Measurements from ENCODE around the gene MXRA7. TPM values are rescaled to one million over a fixed set of nuclear protein-coding genes. Genes with fewer than 3 reads are reported as not detected.
A peak's percentile ranks its signal among the peaks of the same experiment; 100 is the strongest.

MXRA7 gene
- total RNA-seq, 1 donor from 2014 or later = 105 TPM

- Histone ChIP-seq H3K4me3 (no peak overlapping the region), H3K36me3 (no peaks in the 10 kb centered on the region), H3K4me1 (peaks cover 44% of the 10 kb centered on the region), H3K27ac (no peak overlapping the region), H3K9me3 (no peaks in the 10 kb centered on the region), H3K27me3 (ENCODE audit: low read depth) (no peaks in the 10 kb centered on the region)
- TF ChIP-seq CTCF (IDR thresholded peaks at IDR 0.05) = no peak
- ATAC-seq (no peak), DNase-seq (no peak)
- intact Hi-C loops (cut with DNase I) = no loop called here
These were observed 20.0 kb downstream of the MXRA7 start for GRCh38 chr17:76690596-76691280.

- no peak for TF ChIP-seq CTCF (IDR thresholded peaks at IDR 0.05)
- no peak overlapping the region for H3K4me3 ChIP-seq
- no peak overlapping the region for H3K27ac ChIP-seq
- H3K9me3 ChIP-seq = no peaks in the 10 kb centered on the region
- H3K36me3 ChIP-seq = peaks cover 7% of the 10 kb centered on the region
- H3K4me1 ChIP-seq = peaks cover 42% of the 10 kb centered on the region
- no peak for DNase-seq
- ATAC-seq = no peak
- no peaks in the 10 kb centered on the region for H3K27me3 ChIP-seq (ENCODE audit: low read depth)
- intact Hi-C loops (cut with DNase I) = no loop called here
These were observed 20.9 kb downstream of the MXRA7 start for GRCh38 chr17:76689859-76690258.

- no peak for TF ChIP-seq CTCF (IDR thresholded peaks at IDR 0.05)
- intact Hi-C loops (cut with DNase I) = no loop called here
- Histone ChIP-seq H3K4me3 (no peak overlapping the region), H3K27me3 (ENCODE audit: low read depth) (no peaks in the 10 kb centered on the region), H3K36me3 (peaks cover 24% of the 10 kb centered on the region), H3K9me3 (no peaks in the 10 kb centered on the region), H3K27ac (peak overlapping the region; percentile 79), H3K4me1 (peaks cover 36% of the 10 kb centered on the region)
- ATAC-seq (peak; percentile 13 to 20), DNase-seq (no peak)
These were observed 22.6 kb downstream of the MXRA7 start for GRCh38 chr17:76688165-76688622.

GRCh38 chr17:76687298-76688164 is 23.2 kb downstream of the MXRA7 start:
- TF ChIP-seq CTCF (IDR thresholded peaks at IDR 0.05) = no peak
- DNase-seq (no peak), ATAC-seq (peak; percentile 22 to 40)
- Histone ChIP-seq H3K36me3 (peaks cover 29% of the 10 kb centered on the region), H3K4me3 (no peak overlapping the region), H3K27ac (peak overlapping the region; percentile 79), H3K27me3 (ENCODE audit: low read depth) (no peaks in the 10 kb centered on the region), H3K9me3 (no peaks in the 10 kb centered on the region), H3K4me1 (peaks cover 38% of the 10 kb centered on the region)
- intact Hi-C loops (cut with DNase I) = no loop called here

- intact Hi-C loops (cut with DNase I) = no loop called here
- Histone ChIP-seq H3K27me3 (ENCODE audit: low read depth) (no peaks in the 10 kb centered on the region), H3K4me3 (no peak overlapping the region), H3K4me1 (peaks cover 46% of the 10 kb centered on the region), H3K27ac (peak overlapping the region; percentile 79), H3K36me3 (peaks cover 32% of the 10 kb centered on the region), H3K9me3 (no peaks in the 10 kb centered on the region)
- ATAC-seq (no peak), DNase-seq (no peak)
- TF ChIP-seq CTCF (IDR thresholded peaks at IDR 0.05) = no peak
These were observed 24.0 kb downstream of the MXRA7 start for GRCh38 chr17:76686538-76687297.

Measured in lower lobe of right lung (tissue), 2 donors.